IMR-90 (cell line): ENCODE measurements around the gene HIVEP3.

Source experiments
- BHLHE40 ChIP-seq: fragments of 150-350 bp; IDR thresholded peaks from 2 replicates; pipeline ENCODE4 v1.6.1; 2016; ENCODE audit warnings: mild to moderate bottlenecking, low read depth, low read length
- CEBPB ChIP-seq: IDR thresholded peaks from 2 replicates; pipeline ENCODE4 v1.6.1; 2012; ENCODE audit warnings: low read depth, low read length, improper control_type of control experiment
- FOS ChIP-seq: fragments of 150-350 bp; IDR thresholded peaks from 2 replicates; pipeline ENCODE4 v1.6.1; 2016; ENCODE audit warnings: low read depth, low read length
- MAFK ChIP-seq: IDR thresholded peaks from 2 replicates; pipeline ENCODE4 v1.6.1; 2012; ENCODE audit warnings: low read depth, low read length, improper control_type of control experiment
- MAZ ChIP-seq: IDR thresholded peaks from 2 replicates; pipeline ENCODE4 v1.6.1; 2012; ENCODE audit warnings: low read depth, mild to moderate bottlenecking, low read length, improper control_type of control experiment, moderate library complexity, borderline replicate concordance
- MXI1 ChIP-seq: IDR thresholded peaks from 2 replicates; pipeline ENCODE4 v1.6.1; 2012; ENCODE audit warnings: low read depth, mild to moderate bottlenecking, low read length, moderate library complexity, borderline replicate concordance
- NFE2L2 ChIP-seq: fragments of 150-350 bp; IDR thresholded peaks from 2 replicates; pipeline ENCODE4 v1.6.1; 2016; ENCODE audit warnings: low read depth, mild to moderate bottlenecking, low read length
- POLR2A ChIP-seq: IDR thresholded peaks from 2 replicates; pipeline ENCODE4 v1.6.1; 2012; ENCODE audit warnings: mild to moderate bottlenecking, low read depth, low read length
- RAD21 ChIP-seq: IDR thresholded peaks from 2 replicates; pipeline ENCODE4 v1.6.1; 2012; ENCODE audit warnings: low read length, improper control_type of control experiment
- RCOR1 ChIP-seq: IDR thresholded peaks from 2 replicates; pipeline ENCODE4 v1.6.1; 2012; ENCODE audit warnings: mild to moderate bottlenecking, low read length, improper control_type of control experiment; ENCODE audit not compliant: insufficient replicate concordance
- SMC3 ChIP-seq: fragments of 150-350 bp; IDR thresholded peaks from 2 replicates; pipeline ENCODE4 v1.6.1; 2016; ENCODE audit warnings: low read depth, mild to moderate bottlenecking, antibody characterized with exemption, low read length, moderate library complexity
- USF2 ChIP-seq: fragments of 150-350 bp; IDR thresholded peaks from 2 replicates; pipeline ENCODE4 v1.6.1; 2017; ENCODE audit warnings: mild to moderate bottlenecking, antibody characterized with exemption, low read length, low read depth
- TF ChIP-seq, protein P1 (sequence below): conservative IDR thresholded peaks from 2 replicates; pipeline ENCODE4 v1.5.1; 2012; ENCODE audit warnings: mild to moderate bottlenecking, low read depth, low read length, improper control_type of control experiment
- TF ChIP-seq, protein P2 (sequence below): fragments of 150-350 bp; IDR thresholded peaks from 2 replicates; pipeline ENCODE4 v1.6.1; 2016; ENCODE audit warnings: low read depth, mild to moderate bottlenecking, low read length, moderate library complexity, borderline replicate concordance

GRCh38 chr1:41794031-41794430 lies 124.7 kb downstream of the HIVEP3 start:
- TF ChIP-seq, protein P1, sequence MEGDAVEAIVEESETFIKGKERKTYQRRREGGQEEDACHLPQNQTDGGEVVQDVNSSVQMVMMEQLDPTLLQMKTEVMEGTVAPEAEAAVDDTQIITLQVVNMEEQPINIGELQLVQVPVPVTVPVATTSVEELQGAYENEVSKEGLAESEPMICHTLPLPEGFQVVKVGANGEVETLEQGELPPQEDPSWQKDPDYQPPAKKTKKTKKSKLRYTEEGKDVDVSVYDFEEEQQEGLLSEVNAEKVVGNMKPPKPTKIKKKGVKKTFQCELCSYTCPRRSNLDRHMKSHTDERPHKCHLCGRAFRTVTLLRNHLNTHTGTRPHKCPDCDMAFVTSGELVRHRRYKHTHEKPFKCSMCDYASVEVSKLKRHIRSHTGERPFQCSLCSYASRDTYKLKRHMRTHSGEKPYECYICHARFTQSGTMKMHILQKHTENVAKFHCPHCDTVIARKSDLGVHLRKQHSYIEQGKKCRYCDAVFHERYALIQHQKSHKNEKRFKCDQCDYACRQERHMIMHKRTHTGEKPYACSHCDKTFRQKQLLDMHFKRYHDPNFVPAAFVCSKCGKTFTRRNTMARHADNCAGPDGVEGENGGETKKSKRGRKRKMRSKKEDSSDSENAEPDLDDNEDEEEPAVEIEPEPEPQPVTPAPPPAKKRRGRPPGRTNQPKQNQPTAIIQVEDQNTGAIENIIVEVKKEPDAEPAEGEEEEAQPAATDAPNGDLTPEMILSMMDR, result no peak
- no peak for TF ChIP-seq POLR2A
- TF ChIP-seq USF2, result no peak
- TF ChIP-seq, protein P2, sequence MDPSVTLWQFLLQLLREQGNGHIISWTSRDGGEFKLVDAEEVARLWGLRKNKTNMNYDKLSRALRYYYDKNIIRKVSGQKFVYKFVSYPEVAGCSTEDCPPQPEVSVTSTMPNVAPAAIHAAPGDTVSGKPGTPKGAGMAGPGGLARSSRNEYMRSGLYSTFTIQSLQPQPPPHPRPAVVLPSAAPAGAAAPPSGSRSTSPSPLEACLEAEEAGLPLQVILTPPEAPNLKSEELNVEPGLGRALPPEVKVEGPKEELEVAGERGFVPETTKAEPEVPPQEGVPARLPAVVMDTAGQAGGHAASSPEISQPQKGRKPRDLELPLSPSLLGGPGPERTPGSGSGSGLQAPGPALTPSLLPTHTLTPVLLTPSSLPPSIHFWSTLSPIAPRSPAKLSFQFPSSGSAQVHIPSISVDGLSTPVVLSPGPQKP, result no peak
- TF ChIP-seq NFE2L2, result no peak
- TF ChIP-seq BHLHE40, result no peak
- no peak for TF ChIP-seq RAD21
- TF ChIP-seq MXI1, result no peak
- no peak for TF ChIP-seq RCOR1
- no peak for TF ChIP-seq MAZ
- TF ChIP-seq MAFK, result no peak
- TF ChIP-seq SMC3, result no peak
- no peak for TF ChIP-seq CEBPB
- TF ChIP-seq FOS, result no peak
